PC-3 (cell line): ENCODE results near the gene HINT1. TPM values are rescaled to one million over a fixed set of nuclear protein-coding genes. Genes with fewer than 3 reads are reported as not detected.

Source experiments
- ATAC-seq: fragments of 200-7000 bp; cut with Tn5 transposase; 2 replicates; pipeline ENCODE4 v1.9.1; 2020; ENCODE audit warnings: mild to moderate bottlenecking, moderate library complexity
- BruUV-seq: library from RNA; stranded (reverse); fragments of 400-500 nt; replicated peaks from 2 replicates; lab custom pipeline; 2021; lab: Mats Ljungman, UMichigan
- CTCF ChIA-PET: fragments of 300-600 bp; sonication (Branson Sonifier 250); formaldehyde crosslinking; loops from one replicate; lab custom pipeline; 2022; ENCODE audit warnings: antibody characterized with exemption; lab: Charles Lee
- POLR2A ChIA-PET: fragments of 300-600 bp; sonication (Branson Sonifier 250); formaldehyde crosslinking; loops from one replicate; lab custom pipeline; 2022; ENCODE audit warnings: antibody characterized with exemption; ENCODE audit not compliant: unreplicated experiment; lab: Charles Lee
- DNase-seq: peaks from one replicate; pipeline ENCODE4 v3.0.0-alpha.2; 2015
- H2AFZ ChIP-seq: fragments of 300-600 bp; sonication (generic); 2 replicates; pipeline ENCODE4 v1.6.0; 2016; ENCODE audit warnings: antibody characterized with exemption, low read length
- H3F3A ChIP-seq: fragments of 300-600 bp; sonication (generic); one replicate; pipeline ENCODE4 v1.6.0; 2017; ENCODE audit warnings: antibody characterized with exemption, low read length, control low read depth, mild to moderate bottlenecking; ENCODE audit not compliant: unreplicated experiment
- H3K27ac ChIP-seq: fragments of 300-600 bp; sonication (generic); 2 replicates; pipeline ENCODE4 v1.5.1; 2016; ENCODE audit warnings: mild to moderate bottlenecking, low read length
- H3K27me3 ChIP-seq: fragments of 300-600 bp; sonication (generic); 2 replicates; pipeline ENCODE4 v1.6.1; 2016; ENCODE audit warnings: low read length, mixed read lengths
- H3K36me3 ChIP-seq: fragments of 300-600 bp; sonication (generic); 2 replicates; pipeline ENCODE4 v1.6.1; 2016; ENCODE audit warnings: low read depth, mixed run types, low read length, mixed read lengths
- H3K4me1 ChIP-seq: fragments of 300-600 bp; sonication (generic); 2 replicates; pipeline ENCODE4 v1.5.1; 2016; ENCODE audit warnings: low read length; ENCODE audit not compliant: insufficient read depth
- H3K4me2 ChIP-seq: fragments of 300-600 bp; sonication (generic); 2 replicates; pipeline ENCODE4 v1.6.0; 2016; ENCODE audit warnings: low read length
- H3K4me3 ChIP-seq: fragments of 300-600 bp; sonication (generic); 2 replicates; pipeline ENCODE4 v1.5.1; 2016; ENCODE audit warnings: mild to moderate bottlenecking, low read length, mixed read lengths
- H3K79me2 ChIP-seq: fragments of 300-600 bp; sonication (generic); 2 replicates; pipeline ENCODE4 v1.6.1; 2017; ENCODE audit warnings: low read length, mixed read lengths
- H3K9ac ChIP-seq: fragments of 300-600 bp; sonication (generic); 2 replicates; pipeline ENCODE4 v1.6.0; 2016; ENCODE audit warnings: mild to moderate bottlenecking, low read length
- H3K9me2 ChIP-seq: fragments of 300-600 bp; sonication (generic); replicated peaks from 2 replicates; pipeline ENCODE4 v1.6.1; 2016; ENCODE audit warnings: mixed run types, low read length, mixed read lengths
- H3K9me3 ChIP-seq: fragments of 300-600 bp; sonication (generic); 2 replicates; pipeline ENCODE4 v1.6.1; 2016; ENCODE audit warnings: low read length, mixed read lengths
- H4K20me1 ChIP-seq: fragments of 300-600 bp; sonication (generic); 2 replicates; pipeline ENCODE4 v1.6.1; 2016; ENCODE audit warnings: low read length, mixed read lengths
- CTCF ChIP-seq: fragments of 300-600 bp; sonication (generic); conservative IDR thresholded peaks from 2 replicates; pipeline ENCODE4 v1.5.1; 2017; ENCODE audit warnings: antibody characterized with exemption, low read depth, mild to moderate bottlenecking, low read length
- EZH2 ChIP-seq: fragments of 300-600 bp; sonication (generic); IDR thresholded peaks from one replicate; pipeline ENCODE4 v1.6.1; 2017; ENCODE audit warnings: antibody characterized with exemption, mild to moderate bottlenecking, low read length; ENCODE audit not compliant: unreplicated experiment
- intact Hi-C: fragments of 100-400 bp; cut with micrococcal nuclease; formaldehyde crosslinking; loops from 2 replicates; pipeline ENCODE4 v1.9.0; 2023
- total RNA-seq: library from RNA; depleted of rRNA; stranded (reverse); fragments of >200 nt; gene quantifications from 2 replicates; pipeline ENCODE4 v1.2.3, GENCODE V29; 2014; rRNA removed

The HINT1 gene
- total RNA-seq, 1 experiment from 2014 or later, result 243 TPM

- Histone ChIP-seq H3K36me3 (no peaks in the 10 kb centered on the region), H3K27me3 (no peaks in the 10 kb centered on the region), H3K79me2 (no peaks in the 10 kb centered on the region), H3K27ac (no peak overlapping the region), H3K9me3 (no peaks in the 10 kb centered on the region), H3K4me2 (no peak overlapping the region), H3F3A (no peaks in the 10 kb centered on the region), H3K4me1 (no peaks in the 10 kb centered on the region; the same call in 1 of the 2 replicates), H3K4me3 (no peak overlapping the region), H3K9me2 (no peaks in the 10 kb centered on the region), H3K9ac (no peak overlapping the region), H4K20me1 (no peaks in the 10 kb centered on the region), H2AFZ (no peak overlapping the region)
- intact Hi-C loops, result loop anchor here (1.0 to 10.0 kb wide), 4 partner anchors 1005 to 1338 kb away; no protein-coding TSS in a partner anchor
- ATAC-seq (peak; percentile 81), DNase-seq (peak; percentile 64)
- peak; percentile 74 for TF ChIP-seq CTCF
- no peak for TF ChIP-seq EZH2
- BruUV-seq, result no TSS peak
- CTCF ChIA-PET, result interaction anchor here (0.6 kb wide), 1 partner anchor 37 kb away, joined by 3 read pairs; no protein-coding TSS in a partner anchor
- POLR2A ChIA-PET, result no interaction called here
Observed at GRCh38 chr5:131109540-131110255, 55.4 kb downstream of the HINT1 start.

Other genes starting within 250 kb of the HINT1 start
- gene LYRM7, start 5.7 kb upstream of the HINT1 start, total RNA-seq, result 5.0 and 6.7 TPM in 2 replicates
- gene CDC42SE2, start 98.8 kb upstream of the HINT1 start, total RNA-seq, result 10.5 and 13.3 TPM in 2 replicates